Measurements from ENCODE around the gene CD276.

The CD276 gene

DNA sequence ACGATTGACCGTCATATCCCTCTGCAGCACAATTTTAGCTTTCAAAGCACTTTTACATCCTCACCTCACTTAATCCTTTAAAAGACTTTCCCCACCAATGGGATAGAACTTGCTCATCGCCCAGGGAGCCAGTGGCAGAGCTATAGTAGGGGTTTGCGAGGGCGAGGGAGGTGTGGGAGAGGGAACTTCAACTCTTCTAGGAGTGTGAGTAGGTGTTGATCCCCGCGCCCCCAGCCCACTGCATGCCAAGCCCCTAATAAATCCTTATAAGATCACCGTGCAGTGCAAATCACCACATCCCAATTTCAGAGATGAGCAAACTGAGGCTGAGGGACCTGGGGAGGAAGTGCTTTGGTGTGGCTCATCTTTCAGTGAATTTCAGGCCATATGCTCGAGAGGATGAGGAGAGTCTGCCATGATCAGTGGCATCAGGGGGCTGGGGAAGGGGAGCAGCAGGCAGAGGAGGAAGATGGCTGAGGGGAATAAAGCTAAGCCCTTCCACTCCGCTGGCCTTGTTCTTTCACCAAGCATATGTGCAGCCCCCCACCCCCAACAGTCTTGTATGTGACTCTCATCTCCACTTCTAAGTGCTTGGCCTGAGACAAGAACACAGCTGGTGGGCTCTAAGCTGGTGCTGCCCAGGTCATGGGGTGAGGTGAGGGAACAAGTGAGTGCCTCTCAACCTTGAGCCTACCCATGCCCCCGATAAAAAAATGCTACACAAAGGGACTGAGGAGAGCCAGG, 63.8 kb downstream of the CD276 start:
- DNase-seq (ENCODE audit: low read depth) = no peak

DNA sequence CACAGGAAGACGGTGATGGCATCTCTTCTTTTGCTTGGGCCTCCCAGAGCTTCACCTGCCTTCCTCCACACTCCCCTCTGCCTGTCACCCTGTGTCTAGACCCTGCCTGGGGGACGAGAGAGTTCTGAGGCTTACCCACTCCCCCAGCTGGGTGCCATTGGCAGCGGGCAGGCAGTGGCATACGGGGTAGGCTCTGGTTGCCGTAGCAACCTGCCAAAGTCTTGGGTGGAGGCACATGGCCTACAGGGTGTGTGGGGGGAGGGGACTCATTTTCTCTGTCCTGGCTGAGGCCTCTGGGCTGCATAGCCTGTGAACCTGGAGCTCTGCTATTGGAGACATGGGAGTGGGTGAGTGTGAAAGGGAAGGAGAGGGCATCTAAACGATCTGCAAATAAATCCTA, 64.5 kb downstream of the CD276 start:
- no peak for DNase-seq (ENCODE audit: low read depth)

DNA sequence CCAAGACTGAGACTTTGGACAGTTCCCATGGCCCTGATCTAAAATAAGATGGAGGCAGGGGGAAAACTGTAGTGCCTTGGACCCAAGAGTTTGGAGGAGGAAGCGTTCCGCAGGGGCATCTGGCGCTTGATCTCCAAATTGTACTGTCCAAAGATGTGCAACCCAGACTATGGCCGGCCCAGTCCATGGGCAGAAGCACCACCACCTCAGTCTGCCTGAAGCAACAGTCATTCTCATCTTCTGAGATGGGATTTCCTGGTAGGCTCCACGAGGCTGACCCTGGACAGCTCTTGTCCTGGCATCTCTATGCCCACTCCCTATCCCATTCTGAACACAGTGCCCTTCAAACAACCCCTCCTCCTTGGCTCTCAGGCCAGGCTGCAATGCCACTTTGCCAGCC, 65.3 kb downstream of the CD276 start:
- DNase-seq (ENCODE audit: low read depth) = no peak

DNA sequence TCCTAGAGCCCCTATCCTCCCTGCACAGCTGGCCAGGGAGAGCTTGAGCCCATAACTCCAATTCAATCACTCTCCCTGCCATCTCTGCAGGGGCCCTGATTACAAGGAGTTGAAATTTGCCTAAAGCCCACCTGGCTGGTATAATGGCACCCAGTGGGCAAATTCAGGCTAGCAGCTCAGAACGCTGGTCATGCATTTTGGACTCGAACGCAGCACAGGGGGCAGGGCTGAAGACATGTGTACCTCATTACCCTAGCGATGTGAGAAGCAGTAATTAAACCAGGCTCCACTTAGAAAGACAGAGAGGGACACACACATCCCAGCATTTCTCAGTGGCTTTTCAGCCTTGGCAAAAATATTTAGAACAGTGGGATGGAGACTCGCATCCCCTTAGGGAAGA, 65.8 kb downstream of the CD276 start:
- DNase-seq (ENCODE audit: low read depth) = no peak

DNA sequence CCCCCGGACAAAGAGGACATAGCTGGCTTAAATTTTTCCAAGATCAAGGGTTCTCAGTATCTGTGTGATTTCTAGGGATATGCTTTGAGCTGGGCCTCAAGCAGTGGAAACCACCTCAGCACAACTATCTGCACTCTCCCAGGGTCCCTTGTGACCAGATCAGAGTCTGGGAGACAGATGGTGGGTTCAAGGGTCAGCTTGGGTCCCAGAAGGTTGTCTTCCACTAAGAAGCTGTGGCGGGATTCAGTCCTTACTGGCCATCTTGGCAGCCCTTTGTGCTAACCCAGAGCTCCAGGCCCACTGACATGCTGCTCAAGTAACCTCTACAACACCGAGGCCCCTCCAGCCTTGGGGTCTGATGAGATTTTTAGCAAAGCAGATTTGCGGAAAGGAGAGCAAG, 66.3 kb downstream of the CD276 start:
- no peak for DNase-seq (ENCODE audit: low read depth)

DNA sequence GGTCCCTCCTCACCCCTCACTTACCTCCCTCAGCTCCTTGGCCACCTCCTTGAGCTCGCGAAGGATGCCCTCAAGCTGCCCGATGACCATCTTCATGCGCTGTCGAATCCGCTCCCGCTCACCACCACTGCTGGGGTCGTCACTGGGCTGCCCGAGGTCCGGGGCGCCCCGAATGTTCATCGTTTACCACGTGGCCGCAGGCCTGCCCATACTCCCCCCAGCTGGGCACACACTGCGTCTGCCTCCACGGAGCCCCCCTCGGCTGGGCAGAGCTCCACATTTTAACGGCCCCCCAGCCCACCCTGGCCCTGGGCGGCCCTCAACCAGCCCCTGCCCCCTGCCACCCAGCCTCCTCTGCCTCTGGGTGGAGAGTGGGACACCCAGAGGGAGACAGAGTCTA, 66.8 kb downstream of the CD276 start:
- DNase-seq (ENCODE audit: low read depth) = no peak

DNA sequence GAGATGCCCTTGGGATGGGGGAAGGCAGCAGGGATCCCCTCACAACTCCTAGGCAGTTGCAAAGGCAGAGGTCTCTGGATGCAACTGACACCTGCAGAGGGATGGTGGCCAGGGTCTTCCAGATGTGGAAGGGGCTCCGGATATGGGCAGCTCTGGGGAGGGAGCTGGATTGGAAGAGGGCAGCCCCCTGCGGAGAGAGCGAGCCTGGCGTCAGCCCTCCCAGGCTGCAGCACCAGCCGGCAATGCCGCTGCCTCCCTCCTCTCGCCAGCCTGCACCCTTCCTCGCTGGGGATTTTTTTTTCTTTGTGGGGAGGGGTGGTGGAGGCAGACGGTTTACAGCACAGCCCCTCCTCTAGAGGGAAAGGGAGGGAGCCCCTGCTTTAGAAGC, 67.3 kb downstream of the CD276 start:
- no peak for DNase-seq (ENCODE audit: low read depth)

DNA sequence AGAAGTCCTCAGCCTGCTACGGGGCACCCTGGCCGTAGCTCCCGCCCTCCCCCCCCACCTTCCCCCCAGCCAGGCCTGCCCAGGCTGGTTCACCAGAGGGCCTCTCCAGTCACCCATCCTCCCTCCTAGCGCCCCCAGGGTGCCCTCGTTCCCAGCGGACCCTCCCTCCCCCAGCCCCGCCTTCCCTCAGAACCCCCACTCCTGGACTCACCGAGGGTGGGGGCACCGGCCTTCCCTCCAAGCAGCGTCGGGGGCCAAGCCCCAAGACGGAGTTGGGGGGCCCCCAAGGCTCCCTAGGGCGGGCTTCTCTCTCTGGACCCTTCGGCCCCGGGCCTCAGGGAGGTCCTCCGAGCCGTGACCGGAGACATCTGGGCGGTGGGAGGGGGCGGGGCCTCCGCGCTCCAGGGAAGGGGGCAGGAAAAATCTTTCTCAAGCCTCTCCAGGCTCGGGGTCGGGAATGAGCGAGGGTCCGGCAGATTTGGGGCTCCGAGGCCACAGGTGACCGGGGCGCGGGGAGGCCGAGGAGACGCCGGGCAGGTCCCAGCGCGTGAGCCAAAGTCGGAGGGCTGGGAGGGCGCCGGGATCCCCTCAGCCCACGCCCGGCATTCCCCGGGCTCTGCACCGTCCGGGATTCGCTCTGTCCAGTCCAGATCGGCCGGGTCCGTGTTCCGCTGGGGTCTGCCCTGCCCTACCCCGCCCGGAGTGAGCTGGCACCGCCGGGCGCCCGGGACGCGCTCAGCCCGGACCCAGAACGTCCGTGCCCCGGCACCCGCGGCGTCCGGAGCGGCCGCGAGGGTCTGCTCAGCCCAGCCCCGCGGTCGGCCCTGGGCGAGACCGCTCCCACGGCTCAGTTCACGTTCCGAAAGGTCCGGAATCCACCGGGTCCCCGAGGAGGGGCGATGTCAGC, 68.0 kb downstream of the CD276 start:
- DNase-seq (ENCODE audit: low read depth) = no peak

DNA sequence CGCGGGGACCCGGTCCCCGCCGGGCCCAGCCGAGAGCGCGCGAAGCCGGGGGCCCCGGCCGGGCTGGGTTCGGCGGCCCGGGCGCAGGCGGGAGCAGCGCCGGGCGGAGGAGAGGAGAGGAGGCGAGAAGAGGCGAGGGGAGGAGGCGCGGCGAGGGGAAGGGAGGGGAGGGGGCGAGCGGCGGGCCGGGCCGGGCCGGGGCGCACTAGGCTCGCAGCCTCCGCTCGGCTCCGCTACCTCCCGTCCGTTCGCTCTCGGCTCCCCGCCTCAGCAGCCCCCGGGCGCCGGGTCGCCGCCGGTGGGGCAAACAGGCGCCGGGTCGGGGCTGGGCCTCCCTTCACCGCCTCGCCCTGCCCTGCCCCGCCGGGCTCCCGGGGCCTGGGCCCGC, 68.6 kb downstream of the CD276 start:
- no peak for DNase-seq (ENCODE audit: low read depth)

DNA sequence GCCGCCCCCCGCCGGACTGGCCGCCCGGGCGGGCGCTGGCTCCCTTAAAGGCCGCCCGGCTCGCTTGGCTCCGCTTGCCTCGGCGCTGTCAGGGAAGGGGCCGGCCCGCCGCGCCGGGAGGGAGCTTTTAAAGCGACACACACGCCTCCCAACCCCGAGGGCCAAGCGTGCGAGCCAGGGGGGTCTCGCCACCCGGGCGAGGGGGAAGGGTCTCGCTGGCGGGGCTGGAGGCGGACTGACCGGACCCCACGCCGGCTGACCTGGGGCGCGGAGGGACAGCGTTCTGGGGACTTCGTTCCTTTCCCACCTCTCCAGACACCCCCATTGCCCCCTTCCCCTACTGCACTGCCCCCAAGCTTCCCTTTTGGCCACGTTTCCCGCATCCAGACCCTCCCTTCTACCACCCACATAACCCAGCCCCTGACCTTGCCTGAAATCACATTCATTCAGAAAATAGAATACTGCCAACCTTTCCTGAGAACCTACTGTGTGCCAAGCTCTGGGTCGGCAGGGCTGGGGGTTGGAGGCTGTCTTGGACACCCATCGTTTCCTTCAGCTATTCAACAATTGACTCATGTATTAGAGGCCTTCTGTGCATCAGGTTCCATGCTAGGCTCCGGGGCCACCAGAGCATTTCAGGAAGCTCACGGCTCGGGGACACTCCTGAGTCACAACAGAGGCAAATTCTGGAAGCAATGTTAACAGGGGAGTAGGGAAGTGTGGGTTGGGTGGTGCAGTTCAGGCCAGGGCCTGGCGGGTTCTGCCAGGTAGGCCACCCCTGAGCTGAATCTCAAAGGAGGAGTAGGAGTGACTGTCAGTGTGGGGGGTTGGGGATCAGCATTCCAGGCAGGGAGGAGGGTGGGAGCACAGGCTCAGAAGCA, 69.3 kb downstream of the CD276 start, which contains the start of gene INSYN1:
Gene INSYN1 (minus strand): TSS at position 102 of the 881 bp plus-strand sequence. CDS start 2,221 bp downstream, outside the sequence.
- no peak for DNase-seq (ENCODE audit: low read depth)

DNA sequence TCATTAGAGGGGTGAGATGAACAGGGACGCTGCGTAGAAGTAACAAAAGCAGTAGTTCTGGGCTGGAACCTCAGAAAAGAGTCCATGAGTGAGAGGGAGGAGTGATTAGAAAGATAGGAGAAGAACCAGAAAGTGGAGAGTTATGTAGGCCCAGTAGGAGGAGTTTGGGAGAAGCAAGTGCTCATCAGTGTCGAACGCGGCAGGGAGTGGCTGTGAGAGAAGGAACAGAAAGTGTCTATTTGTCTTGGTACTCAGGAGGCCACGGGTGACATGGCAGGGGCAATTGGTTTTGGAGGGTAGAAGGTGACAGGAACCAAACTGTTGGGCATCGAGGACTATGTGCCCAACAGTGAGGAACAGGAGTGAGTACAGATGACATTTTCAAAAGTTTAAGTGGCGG, 70.3 kb downstream of the CD276 start:
- no peak for DNase-seq (ENCODE audit: low read depth)

DNA sequence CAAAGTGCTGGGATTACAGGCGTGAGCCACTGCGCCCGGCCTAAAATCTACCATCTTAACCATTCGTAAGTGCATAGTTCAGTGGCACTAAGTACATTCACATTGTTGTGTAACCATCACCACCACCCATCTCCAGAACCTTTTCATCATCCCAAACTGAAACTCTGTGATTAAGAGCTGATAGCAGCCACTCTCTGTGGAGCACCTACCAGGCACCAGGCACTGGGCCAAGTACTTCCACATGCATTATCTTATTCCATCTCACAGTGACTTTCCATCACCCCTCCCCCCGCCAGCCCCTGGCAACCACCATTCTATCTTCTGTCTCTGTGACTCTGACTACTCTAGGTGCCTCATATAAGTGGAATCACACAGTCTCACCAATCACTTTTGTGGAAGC, 71.3 kb downstream of the CD276 start:
- no peak for DNase-seq (ENCODE audit: low read depth)

DNA sequence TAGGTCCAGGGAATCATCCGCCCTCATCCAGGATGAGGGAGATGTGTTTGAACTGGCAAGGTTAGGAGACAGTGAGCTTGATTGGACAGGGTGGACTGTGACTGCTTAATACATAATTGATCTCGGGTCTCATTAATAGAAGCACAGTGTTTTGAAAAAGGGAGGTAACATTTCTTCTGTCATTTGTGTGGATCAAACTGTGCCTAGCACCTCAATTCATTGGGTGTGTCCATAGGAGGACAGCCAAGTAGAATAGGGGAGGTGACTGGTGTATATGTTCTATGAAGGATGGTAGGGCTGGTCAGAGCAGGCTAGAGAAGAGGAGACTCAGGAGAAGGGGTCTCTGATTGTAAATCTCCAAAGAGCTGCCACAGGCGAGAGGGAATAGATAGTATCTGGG, 71.8 kb downstream of the CD276 start:
- DNase-seq (ENCODE audit: low read depth) = no peak

DNA sequence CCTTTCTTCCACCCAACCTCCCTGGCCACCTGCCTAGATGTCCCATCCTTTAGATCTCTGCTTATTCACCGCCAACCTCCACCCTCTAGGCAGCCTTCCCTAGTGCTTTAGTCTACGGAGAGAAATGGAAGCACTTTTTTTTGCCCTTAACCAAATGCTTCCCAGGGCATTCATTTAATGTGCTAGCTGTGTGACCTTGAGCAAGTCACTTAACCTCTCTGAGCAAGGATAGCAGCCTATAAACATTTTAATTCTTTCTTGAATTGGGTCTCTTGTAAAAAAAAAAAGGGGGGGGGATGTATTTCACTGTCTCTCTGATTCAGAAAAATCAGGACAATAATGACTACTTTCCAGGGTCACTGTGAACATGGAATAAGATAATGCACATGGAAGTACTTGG, 72.2 kb downstream of the CD276 start:
- no peak for DNase-seq (ENCODE audit: low read depth)

DNA sequence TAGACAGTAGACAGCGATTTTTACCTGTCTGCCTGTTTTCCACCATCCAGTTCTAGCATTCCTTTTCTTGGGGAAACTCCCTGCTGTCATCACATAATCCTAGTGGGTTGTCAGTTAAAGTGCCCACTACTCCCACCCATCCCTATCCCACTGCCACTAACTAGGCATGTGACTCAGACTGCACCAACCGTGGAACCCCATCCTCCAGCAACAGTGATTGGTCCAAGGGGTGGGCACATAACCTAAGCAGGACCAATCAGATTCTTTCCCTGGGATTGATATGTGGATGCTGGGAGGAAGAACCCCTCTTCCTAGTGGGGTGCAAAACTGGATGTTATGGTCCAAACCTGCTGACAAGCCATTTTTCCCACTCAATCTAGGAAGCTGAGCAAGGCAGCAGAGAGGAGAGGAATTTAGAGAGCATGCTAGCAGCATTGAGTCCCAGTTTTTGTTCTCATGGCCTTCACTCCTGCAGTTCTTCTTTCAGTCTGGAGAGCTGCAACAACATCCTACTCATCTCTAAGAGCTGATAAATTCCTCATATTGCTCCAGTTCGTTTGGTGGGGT, 72.8 kb downstream of the CD276 start:
- no peak for DNase-seq (ENCODE audit: low read depth)

DNA sequence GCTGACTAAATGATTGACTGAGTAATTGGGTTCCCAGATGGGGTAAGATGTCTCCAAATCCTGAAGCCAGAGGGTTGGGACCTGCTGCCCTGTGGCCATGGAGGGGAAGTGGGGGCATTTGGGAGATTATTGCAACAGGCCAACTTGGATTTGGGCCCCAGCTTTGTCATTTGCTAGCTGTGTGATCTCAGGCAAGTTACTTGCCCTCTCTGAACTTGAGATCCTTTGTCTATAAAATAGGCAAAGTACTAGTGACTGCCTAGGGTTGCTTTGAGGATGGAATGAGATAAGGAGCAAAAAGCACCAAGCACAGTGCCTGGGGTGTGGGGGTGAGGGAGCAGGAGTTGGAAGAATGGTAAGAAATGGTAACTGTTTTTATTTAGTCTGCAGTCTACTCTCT, 73.4 kb downstream of the CD276 start:
- no peak for DNase-seq (ENCODE audit: low read depth)

DNA sequence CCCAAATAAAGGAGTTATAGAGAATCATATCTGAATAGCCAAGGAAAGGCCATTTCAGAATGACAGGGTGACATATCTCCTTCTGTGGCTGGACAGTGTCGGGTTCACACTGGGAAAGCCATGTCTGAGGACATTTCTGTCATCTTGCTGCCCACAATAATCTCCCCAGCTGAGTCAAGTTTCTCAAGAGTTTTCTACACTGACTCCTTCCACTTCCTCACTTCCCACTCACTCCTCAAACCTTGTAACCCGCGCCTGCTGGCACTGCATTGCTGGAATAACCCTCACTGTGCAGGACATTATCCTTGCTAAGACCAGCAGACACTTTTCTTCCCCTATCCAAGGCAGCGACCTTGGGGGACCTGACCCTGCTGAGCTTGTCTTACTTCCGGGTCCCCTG, 74.3 kb downstream of the CD276 start:
- DNase-seq (ENCODE audit: low read depth) = no peak

DNA sequence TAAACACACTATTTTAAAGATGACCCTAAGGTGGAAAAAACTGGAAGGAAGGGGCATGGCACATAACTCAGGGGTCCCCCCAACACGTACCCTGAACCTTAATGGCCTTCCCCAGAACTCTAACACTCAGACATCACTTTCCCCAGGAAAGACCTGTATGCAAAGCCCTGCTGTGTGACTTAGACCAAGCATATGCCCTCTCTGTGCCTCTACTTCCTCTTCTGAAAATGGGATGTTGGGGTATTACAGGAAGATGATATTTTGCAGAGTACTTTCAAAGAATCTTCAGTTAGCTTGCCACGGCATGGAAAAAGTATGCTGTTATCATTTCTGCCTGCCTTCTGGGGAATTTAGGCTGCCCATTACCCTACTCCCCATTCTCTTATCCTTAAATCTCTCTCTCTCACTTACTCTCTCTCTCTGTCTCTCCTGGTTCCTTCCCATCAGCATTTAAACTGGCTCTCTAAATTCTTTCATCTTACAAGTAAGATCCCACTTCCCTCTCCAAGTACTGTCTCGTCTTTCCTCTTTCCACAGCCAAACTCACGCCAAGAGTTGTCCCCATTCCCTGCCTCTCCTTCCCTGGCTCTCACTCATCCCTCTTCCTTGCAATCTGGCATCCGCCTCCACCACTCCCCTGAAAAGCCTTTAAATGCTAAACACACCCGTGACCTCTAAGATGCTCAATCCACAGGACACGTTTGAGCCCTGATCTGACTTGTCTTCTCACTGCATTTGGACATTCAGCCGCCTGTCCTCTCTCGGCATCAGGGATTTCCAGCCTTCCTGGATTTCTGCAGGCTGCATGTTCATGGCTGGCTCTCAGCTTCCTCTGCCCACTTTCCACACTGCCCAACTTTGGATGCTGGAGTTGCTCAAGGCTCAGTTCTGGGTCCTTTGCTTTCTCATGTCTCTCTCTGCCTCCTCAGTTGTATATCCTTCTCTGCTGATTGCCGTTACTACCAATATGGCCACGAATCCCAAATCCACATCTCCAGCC, 76.4 kb downstream of the CD276 start:
- DNase-seq (ENCODE audit: low read depth) = no peak

DNA sequence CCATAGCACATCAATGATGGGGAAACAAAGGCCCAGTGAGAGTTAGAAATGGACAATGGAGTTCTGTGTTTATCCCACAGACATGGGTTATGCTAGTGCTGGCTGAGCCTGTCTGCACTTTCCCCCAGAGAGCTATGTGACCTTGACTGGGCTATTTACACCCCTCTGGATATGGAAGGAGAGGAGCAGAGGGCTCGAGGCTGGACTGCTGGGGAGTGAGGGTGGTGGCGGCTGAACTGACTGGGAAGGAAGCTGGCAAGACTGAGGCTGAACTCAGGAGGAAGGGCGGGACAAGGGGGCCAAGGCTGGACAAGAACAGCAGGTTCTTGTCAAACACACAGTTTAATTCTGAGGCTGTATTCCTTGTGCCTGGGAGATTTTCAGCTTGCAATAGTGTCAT, 79.7 kb downstream of the CD276 start:
- DNase-seq (ENCODE audit: low read depth) = no peak

Measured in stimulated activated CD4-positive, alpha-beta T cell treated with anti-CD3 and anti-CD28 coated beads, Interleukin-2, amount 100 ng/mL, for 4 hours (primary cell).